ENCODE data around the gene RHOT1.
"Not testable (repeated sequence)": the region's sequence is repeated elsewhere in the genome, so short reads cannot be mapped to it uniquely, and the experiment has no call there.

The RHOT1 gene

GRCh38 chr17:32124985-32125847 lies 17.1 kb upstream of the RHOT1 start:
- DNase-seq = no peak

DNA sequence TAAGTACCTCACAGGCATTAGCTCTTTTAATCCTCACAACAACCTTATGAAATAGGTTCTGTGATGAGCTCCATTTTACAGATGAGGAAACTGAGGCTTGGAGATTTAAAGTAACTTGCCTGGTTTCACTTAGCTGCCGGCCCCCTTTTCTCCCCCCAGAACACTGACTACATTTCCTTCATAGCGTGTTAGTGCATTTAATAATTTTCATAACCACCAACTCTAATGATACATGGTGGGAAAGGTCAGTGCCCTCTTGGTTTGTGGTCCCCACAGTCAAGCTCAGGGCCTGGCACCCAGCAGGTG lies 16.5 kb upstream of the RHOT1 start:
- no peak for DNase-seq

DNA sequence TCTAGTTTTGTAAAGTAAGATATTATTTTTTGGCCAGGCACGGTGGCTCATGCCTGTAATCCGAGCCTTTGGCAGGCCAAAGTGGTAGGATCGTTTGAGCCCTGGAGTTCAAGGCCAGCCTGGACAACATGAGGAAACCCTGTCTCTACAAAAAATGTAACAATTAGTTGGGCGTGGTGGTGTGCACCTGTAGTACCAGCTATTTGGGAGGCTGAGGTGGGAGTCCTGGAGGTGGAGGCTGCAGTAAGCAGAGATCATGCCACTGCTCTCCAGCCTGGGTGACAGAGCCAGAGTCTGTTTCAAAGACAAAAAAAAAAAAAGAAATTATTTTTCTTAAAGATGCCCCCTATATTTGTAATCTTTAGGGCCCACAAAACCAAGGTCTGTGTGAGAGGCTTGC lies 16.0 kb upstream of the RHOT1 start:
- no peak for DNase-seq

- DNase-seq = no peak
These were observed 15.6 kb upstream of the RHOT1 start for GRCh38 chr17:32126746-32127145.

DNA sequence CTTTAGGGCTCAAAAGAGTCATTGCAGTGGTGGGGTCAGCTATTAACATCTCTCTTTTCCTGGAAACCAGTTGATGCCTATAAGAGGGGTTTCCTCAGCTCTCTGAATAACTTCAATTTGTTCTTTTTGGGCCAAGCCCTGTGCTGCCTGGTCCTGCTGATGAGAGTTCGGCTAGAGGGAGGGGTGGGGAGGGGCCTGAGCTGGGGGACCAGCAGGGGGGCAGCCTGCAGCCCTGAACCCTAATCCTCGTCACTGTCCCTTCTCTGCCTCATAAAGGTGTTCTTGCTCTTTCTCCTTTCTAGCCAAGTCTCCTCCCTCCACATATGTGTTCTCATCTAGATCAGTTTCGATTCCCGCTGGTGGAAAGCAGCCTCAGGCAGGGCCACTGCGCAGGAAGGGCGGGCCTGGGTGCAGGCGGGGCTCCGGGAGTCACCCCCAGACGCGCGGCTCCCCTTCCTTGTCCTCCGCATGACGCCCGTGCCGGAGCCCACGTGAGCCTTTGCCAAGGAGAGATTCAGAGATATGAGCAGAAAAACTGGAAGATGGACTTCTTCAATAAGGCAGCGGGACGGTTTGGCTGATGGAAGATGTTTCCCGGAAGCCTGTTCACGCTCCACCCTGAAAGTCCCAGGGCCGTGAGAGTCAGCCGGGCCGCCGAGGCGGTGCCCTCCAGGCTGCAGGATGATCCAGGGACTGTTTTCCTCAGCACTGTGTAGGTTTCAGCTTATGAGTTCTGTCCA lies 15.0 kb upstream of the RHOT1 start:
- peak; percentile 94 to 97 (median 96) for DNase-seq

DNA sequence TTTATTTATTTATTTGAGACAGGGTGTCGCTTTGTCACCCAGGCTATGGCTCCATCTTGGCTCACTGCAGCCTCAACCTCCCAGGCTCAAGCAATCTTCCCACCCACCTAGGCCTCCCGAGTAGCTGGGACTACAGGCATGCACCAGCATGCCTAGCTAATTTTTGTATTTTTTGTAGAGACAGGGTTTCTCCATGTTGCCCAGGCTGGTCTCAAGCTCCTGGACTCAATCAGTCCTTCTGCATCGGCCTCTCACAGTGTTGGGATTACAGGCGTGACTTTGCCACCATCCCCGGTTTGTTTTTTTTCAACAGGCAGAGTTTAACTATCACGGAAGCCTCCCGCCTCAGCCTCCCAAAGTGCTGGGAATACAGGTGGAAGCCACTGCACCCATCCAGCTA lies 13.8 kb upstream of the RHOT1 start:
- peak in 1 of 4 experiments; percentile 26 for DNase-seq

GRCh38 chr17:32135497-32136117 lies 6.7 kb upstream of the RHOT1 start:
- DNase-seq = peak in 1 of 4 experiments; percentile 30

DNA sequence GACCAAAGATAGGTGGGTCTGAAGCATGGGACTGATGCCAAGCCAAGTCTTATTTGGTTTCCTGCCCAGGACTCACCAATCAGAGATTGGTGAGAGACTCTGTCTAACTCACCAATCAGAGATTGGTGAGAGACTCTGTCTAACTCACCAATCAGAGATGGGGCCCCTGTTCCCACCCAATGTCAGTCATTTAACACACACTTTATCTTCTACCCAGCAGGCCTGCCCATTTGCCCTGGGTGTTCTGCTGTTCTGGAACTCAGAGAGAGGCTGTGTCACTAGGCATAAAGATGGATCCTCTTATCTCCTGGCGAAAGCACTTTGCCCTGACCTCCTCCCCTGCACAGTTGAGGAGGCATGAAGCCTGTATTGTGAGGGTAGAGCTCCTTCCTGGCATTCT lies 5.4 kb upstream of the RHOT1 start:
- no peak for DNase-seq

- not testable (repeated sequence) for DNase-seq
These were observed 2.8 kb upstream of the RHOT1 start for GRCh38 chr17:32139504-32139903.

DNA sequence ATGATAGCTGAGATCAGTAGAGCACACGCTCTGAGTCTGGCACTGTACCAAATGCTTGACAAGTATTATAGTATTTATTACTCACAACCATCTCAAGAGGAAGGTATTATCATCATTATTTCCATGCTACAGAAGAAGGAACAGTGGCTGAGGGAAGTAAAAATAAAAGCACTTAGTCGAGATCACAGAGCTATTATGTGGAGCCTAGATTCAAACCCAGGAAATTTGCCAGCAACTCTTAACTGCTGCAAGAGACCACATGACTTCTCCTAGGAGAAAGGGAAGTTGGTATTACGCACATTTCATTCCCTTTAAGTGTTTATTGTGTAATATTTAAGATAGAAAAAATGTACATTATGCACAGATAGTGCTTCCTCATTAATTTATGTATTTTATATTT lies 1.0 kb upstream of the RHOT1 start:
- DNase-seq = peak; percentile 88 to 99 (median 96)

GRCh38 chr17:32141679-32142037 lies 644 bp upstream of the RHOT1 start:
- no peak for DNase-seq

GRCh38 chr17:32142857-32143526 lies 690 bp downstream of the RHOT1 start:
- DNase-seq = peak; percentile 35 to 68 (median 52)

DNA sequence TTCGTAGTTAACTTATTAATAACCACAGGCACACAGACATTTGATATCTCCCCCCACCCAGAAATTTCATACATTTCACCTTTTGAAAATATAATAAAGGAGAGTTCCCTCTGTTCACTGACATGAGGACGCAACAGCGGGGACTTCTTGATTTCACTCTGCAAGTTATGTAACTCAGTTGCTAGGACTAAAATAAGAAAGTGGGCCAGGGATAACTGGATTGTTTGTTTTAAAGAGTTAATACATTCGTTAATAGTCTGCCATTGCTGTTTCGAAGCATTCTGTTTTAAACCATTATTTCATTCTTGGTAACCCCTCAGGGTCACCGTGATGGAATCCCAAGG lies 1.2 kb downstream of the RHOT1 start:
- DNase-seq = peak; percentile 13 to 54 (median 44)

GRCh38 chr17:32144442-32144841 lies 2.1 kb downstream of the RHOT1 start:
- not testable (repeated sequence) for DNase-seq

GRCh38 chr17:32148351-32148750 lies 6.0 kb downstream of the RHOT1 start:
- DNase-seq = no peak

DNA sequence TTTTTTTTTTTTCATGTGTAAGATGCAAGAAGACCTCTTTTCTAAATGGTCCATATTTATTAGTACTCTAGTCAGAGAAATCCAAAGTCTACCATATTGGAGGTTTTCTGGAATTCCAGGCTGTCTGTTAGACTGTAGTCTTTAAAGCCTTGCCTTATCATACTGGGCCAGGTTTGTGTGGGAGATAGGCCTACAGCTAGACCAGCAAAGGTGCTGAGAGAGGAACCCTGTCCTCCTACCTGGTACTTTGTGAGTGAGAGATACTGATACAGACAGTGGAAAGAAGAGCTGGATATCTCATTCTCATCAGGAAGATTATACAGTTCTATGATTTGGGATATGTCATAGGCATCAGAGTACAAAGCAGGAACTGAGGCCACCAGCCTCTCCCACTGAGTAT lies 8.1 kb downstream of the RHOT1 start:
- no peak for DNase-seq

DNA sequence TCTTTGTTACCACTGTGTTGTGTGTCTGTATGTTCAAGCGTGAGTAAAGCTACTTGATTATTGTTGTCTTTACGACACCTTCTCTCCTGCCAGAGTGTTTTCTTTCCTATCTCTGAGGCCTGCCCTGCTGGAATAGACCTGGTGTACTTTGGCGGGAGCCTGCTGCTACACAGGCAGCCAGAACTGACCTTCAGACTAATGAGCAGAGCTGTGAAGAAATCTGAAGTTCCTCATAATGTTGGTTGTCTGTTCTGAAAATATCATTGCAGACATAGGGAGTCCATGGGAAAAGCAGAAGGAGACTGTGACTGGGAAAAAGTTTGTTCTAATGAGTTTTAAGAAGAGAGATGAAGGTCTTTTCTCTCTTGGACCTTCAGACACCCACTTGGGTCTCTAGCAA lies 9.8 kb downstream of the RHOT1 start:
- DNase-seq = peak; percentile 70 to 86 (median 79)

DNA sequence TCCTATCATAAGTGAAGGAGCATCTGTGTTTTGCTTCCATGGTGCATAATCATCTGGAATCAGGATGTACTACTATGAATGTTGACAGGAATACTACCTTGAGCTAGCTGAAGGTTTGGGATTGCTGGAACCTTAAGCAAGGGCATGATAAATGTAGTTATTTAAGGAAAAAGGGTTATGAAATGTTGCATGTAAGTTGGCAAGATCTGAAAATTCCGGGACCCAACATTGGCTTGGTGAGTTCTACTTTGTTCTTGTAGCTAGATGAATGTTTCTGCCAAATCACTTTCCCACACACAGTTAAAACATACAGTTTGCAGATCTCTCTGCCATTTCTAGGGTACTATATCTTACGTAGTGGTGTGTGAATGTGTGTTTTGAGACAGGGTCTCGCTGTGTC lies 13.6 kb downstream of the RHOT1 start:
- DNase-seq = no peak

DNA sequence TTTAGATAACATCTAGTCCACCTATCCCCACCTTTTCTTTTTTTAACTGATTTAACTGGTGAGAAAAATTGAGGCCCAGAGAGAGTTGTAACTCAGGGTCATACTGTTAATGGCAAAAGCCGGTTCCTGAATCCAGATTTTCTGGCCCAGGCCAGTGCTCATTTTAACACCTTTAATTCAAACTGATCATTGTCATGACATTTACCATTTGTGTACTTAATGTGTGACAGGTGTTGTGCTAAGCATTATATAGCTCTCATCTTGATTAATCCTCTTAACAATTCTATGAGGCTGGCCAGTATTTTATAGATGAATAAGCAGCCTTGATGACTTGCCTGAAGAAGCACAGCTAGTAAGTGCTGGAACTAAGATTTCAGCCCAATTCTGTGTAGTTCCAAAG lies 14.4 kb downstream of the RHOT1 start:
- DNase-seq = no peak

DNA sequence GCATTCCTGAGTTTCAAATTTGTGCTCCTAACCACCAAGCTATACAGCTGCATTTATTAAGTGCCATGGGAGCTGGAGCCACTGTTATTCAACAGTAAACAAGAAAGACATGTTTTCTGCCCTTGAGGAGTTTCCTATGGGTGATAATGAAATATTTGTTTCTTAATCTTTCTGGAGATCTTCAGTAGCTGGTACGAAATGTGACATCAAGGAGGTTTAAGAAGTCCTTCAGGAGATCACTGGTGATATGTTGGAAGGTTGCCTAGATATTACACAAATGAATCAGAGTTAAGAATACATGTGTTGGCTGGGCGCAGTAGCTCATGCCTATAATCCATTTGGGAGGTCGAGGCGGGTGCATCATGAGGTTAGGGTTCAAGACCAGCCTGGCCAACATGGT lies 14.9 kb downstream of the RHOT1 start:
- no peak for DNase-seq

DNA sequence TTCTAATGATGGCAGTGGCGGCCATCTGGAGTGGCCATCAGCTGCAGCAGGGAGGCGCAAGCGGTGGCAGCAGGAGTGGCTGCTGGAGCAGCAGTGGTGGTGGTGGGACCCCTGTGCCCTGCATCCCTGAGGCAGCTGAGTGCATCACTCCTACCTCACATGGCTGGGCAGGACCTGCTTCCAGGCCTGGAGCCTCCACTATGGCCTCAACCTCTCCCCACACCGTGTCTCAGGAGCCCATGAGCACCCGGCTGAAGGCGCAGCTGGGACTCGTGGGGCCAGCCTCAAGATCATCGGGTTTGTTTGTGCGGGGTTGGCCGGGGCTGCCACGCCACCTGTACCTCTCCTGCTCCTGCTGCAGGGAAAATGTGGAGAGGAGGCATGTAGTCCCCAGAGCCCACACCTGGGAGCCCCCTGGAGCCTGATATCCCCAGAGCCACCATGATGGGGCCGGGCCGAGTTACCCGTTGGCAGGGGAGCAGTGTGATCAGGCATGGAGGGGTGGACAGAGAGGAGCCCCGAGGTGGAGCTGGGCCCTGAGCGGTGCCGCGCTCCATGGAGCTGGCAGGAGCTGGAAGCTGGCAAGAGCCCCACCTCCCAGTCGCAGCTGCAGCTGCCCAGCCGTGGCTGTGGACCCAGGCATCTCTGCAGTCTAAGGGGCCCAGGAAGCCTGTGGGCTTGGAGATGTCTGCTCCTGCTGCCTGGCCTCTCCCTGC lies 16.7 kb downstream of the RHOT1 start:
- DNase-seq = no peak

GRCh38 chr17:32159586-32160438 lies 17.5 kb downstream of the RHOT1 start:
- no peak for DNase-seq
